ENCODE measurements around the gene SNRPN.
"Not testable (repeated sequence)": the region's sequence is repeated elsewhere in the genome, so short reads cannot be mapped to it uniquely, and the experiment has no call there.

DNA sequence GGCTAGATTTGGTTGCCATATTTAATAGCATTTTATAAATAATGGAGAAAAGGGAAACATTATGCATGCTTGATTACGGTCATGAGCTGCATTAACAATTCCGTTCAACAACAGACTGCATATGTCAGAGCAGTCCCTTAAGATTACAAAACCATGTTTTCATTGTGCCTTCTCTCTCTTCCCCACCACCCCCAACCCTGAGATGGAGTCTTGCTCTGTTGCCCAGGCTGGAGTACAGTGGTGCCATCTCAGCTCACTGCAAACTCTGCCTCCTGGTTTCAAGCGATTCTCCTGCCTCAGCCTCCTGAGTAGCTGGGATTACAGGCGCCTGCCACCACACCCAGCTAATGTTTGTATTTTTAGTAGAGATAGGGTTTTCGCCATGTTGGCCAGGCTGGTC lies 17.9 kb downstream of the SNRPN start:
- TF ChIP-seq, protein P1, sequence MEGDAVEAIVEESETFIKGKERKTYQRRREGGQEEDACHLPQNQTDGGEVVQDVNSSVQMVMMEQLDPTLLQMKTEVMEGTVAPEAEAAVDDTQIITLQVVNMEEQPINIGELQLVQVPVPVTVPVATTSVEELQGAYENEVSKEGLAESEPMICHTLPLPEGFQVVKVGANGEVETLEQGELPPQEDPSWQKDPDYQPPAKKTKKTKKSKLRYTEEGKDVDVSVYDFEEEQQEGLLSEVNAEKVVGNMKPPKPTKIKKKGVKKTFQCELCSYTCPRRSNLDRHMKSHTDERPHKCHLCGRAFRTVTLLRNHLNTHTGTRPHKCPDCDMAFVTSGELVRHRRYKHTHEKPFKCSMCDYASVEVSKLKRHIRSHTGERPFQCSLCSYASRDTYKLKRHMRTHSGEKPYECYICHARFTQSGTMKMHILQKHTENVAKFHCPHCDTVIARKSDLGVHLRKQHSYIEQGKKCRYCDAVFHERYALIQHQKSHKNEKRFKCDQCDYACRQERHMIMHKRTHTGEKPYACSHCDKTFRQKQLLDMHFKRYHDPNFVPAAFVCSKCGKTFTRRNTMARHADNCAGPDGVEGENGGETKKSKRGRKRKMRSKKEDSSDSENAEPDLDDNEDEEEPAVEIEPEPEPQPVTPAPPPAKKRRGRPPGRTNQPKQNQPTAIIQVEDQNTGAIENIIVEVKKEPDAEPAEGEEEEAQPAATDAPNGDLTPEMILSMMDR (conservative IDR thresholded peaks at IDR 0.05; ENCODE audit: low read depth, low read length): not testable (repeated sequence)
- TF ChIP-seq MXI1 (IDR thresholded peaks at IDR 0.05; ENCODE audit: borderline replicate concordance, low read depth, low read length); POLR2A (IDR thresholded peaks at IDR 0.05; ENCODE audit: low read depth, low read length); CEBPB (IDR thresholded peaks at IDR 0.05; ENCODE audit: low read depth, low read length); BHLHE40 (IDR thresholded peaks at IDR 0.05; ENCODE audit: low read depth, low read length); RFX5 (IDR thresholded peaks at IDR 0.05; ENCODE audit: low read depth, low read length); RAD21 (IDR thresholded peaks at IDR 0.05; ENCODE audit: low read length); CHD1 (IDR thresholded peaks at IDR 0.05; ENCODE audit: low read depth, low read length): not testable (repeated sequence)
